ENCODE data around the gene CEP104. TPM values are rescaled to one million over a fixed set of nuclear protein-coding genes. Genes with fewer than 3 reads are reported as not detected.

CEP104 gene
- total and polyA plus RNA-seq, 11 donors: 5.5 to 46.1 (median 33.0) TPM

- TF ChIP-seq, protein P1, sequence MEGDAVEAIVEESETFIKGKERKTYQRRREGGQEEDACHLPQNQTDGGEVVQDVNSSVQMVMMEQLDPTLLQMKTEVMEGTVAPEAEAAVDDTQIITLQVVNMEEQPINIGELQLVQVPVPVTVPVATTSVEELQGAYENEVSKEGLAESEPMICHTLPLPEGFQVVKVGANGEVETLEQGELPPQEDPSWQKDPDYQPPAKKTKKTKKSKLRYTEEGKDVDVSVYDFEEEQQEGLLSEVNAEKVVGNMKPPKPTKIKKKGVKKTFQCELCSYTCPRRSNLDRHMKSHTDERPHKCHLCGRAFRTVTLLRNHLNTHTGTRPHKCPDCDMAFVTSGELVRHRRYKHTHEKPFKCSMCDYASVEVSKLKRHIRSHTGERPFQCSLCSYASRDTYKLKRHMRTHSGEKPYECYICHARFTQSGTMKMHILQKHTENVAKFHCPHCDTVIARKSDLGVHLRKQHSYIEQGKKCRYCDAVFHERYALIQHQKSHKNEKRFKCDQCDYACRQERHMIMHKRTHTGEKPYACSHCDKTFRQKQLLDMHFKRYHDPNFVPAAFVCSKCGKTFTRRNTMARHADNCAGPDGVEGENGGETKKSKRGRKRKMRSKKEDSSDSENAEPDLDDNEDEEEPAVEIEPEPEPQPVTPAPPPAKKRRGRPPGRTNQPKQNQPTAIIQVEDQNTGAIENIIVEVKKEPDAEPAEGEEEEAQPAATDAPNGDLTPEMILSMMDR (IDR thresholded peaks at IDR 0.05): no peak
- TF ChIP-seq POLR2A (IDR thresholded peaks at IDR 0.05): no peak
- no peaks in the 10 kb centered on the region for H3K9me3 ChIP-seq
- H3K4me3 ChIP-seq: no peak overlapping the region
- DNase-seq (peak in 1 of 5 donors; percentile 50), ATAC-seq (peak; percentile 42 to 73 (median 52))
- peaks cover 0 to 71% (median 40%) of the 10 kb centered on the region in 9 donors for H3K36me3 ChIP-seq
- H3K27me3 ChIP-seq: no peaks in the 10 kb centered on the region
- WGBS, 4 donors: 67 to 77% (median 73%) methylated on average over 15 to 16 of the region's 16 CpGs
- peaks cover 1 to 47% (median 34%) of the 10 kb centered on the region in 12 donors for H3K4me1 ChIP-seq
- no peak overlapping the region for H3K27ac ChIP-seq
- intact Hi-C loops (cut with DNase I): no loop called here
Measured at GRCh38 chr1:3788756-3789420, 68.1 kb downstream of the CEP104 start.

- Histone ChIP-seq H3K4me1 (peaks cover 0 to 38% (median 25%) of the 10 kb centered on the region in 12 donors), H3K4me3 (no peak overlapping the region), H3K27me3 (no peaks in the 10 kb centered on the region), H3K9me3 (no peaks in the 10 kb centered on the region), H3K36me3 (peaks cover 0 to 77% (median 49%) of the 10 kb centered on the region in 9 donors), H3K27ac (no peak overlapping the region)
- ATAC-seq (no peak), DNase-seq (no peak)
- 88 to 91% (median 90%) methylated on average over 23 to 26 of the region's 26 CpGs for WGBS, 4 donors
- no peak for TF ChIP-seq POLR2A (IDR thresholded peaks at IDR 0.05)
- TF ChIP-seq, protein P1 (IDR thresholded peaks at IDR 0.05): no peak
- intact Hi-C loops (cut with DNase I): no loop called here
Measured at GRCh38 chr1:3787745-3788605, 69.0 kb downstream of the CEP104 start.

- H3K4me1 ChIP-seq: peaks cover 0 to 34% (median 23%) of the 10 kb centered on the region in 12 donors
- TF ChIP-seq, protein P1 (IDR thresholded peaks at IDR 0.05): no peak
- no peak for TF ChIP-seq POLR2A (IDR thresholded peaks at IDR 0.05)
- H3K4me3 ChIP-seq: no peak overlapping the region
- 72 to 79% (median 73%) methylated on average over 10 of the region's 10 CpGs for WGBS, 4 donors
- no peak for ATAC-seq
- DNase-seq: no peak
- peaks cover 0 to 79% (median 55%) of the 10 kb centered on the region in 9 donors for H3K36me3 ChIP-seq
- intact Hi-C loops (cut with DNase I): no loop called here
- H3K9me3 ChIP-seq: no peaks in the 10 kb centered on the region
- no peaks in the 10 kb centered on the region for H3K27me3 ChIP-seq
- H3K27ac ChIP-seq: no peak overlapping the region
Measured at GRCh38 chr1:3787349-3787715, 69.7 kb downstream of the CEP104 start.

All from heart left ventricle (tissue), 16 donors.